ENCODE data around the gene BCAR3. TPM values are rescaled to one million over a fixed set of nuclear protein-coding genes. Genes with fewer than 3 reads are reported as not detected.

Gene BCAR3
- total RNA-seq, 4 donors from 2014 or later = 17.1 to 25.0 (median 22.9) TPM

Other genes with a start within 250 kb of the BCAR3 start
- gene FNBP1L, start 233.7 kb downstream of the BCAR3 start, total RNA-seq = 10 to 100 TPM; 16.0 to 35.1 (median 17.4) TPM
- gene DNTTIP2, start 197.4 kb upstream of the BCAR3 start, total RNA-seq = 10 to 100 TPM; 50.4 to 75.3 (median 59.1) TPM
- 10 to 100 TPM; 20.9 to 26.7 (median 24.1) TPM for gene GCLM, start 227.6 kb upstream of the BCAR3 start, total RNA-seq

All from gastrocnemius medialis (tissue), 4 donors.